Suprapubic skin (tissue), 4 donors: ENCODE data around the gene OOSP1. TPM values are rescaled to one million over a fixed set of nuclear protein-coding genes. Genes with fewer than 3 reads are reported as not detected.

ENCODE experiments used
- DNase-seq, 2 donors: peaks; one replicate each; pipeline ENCODE4 v3.0.0-alpha.2; 2019; ENCODE audit warnings: low spot score in 2 of 2
- H3K27ac ChIP-seq: fragments of 200-600 bp; sonication (generic); one replicate; pipeline ENCODE4 v1.5.1; 2019
- H3K27me3 ChIP-seq: fragments of 200-600 bp; sonication (generic); one replicate; pipeline ENCODE4 v1.5.1; 2019
- H3K36me3 ChIP-seq: fragments of 200-600 bp; sonication (generic); one replicate; pipeline ENCODE4 v1.5.1; 2019
- H3K4me1 ChIP-seq: fragments of 200-600 bp; sonication (generic); one replicate; pipeline ENCODE4 v1.5.1; 2019
- H3K4me3 ChIP-seq: fragments of 200-600 bp; sonication (generic); one replicate; pipeline ENCODE4 v1.5.1; 2019; ENCODE audit warnings: mild to moderate bottlenecking
- H3K9me3 ChIP-seq: fragments of 200-600 bp; sonication (generic); one replicate; pipeline ENCODE4 v1.5.1; 2019
- EP300 ChIP-seq: sonication (generic); formaldehyde crosslinking; IDR thresholded peaks from one replicate; pipeline ENCODE4 v1.6.1; 2017; ENCODE audit warnings: antibody characterized with exemption
- POLR2A ChIP-seq, 2 donors: fragments of 450-650 bp; IDR thresholded peaks; one replicate each; pipeline ENCODE4 v1.6.1; 2017; ENCODE audit warnings: antibody characterized with exemption in 2 of 2, mild to moderate bottlenecking in 2 of 2, moderate library complexity in 2 of 2
- POLR2AphosphoS5 ChIP-seq, 3 donors: sonication (generic); formaldehyde crosslinking; IDR thresholded peaks; one replicate each; pipeline ENCODE4 v1.6.1; 2017; ENCODE audit warnings: antibody characterized with exemption in 3 of 3
- WGBS: methylation state at CpG from one replicate; pipeline ENCODE4 v1.1.5; 2018; 5-methylcytosine and 5-hydroxymethylcytosine counted together
- total RNA-seq, 4 donors: library from RNA; depleted of rRNA; stranded (reverse); fragments of >200 nt; gene quantifications; one replicate each; pipeline ENCODE4 v1.1.0, GENCODE V29; 2016
- TF ChIP-seq, protein P1 (sequence below), 2 donors: fragments of 200-600 bp in 1 of 2; fragments of 450-650 bp in 1 of 2; sonication (generic) in 1 of 2; IDR thresholded peaks; one replicate each; pipeline ENCODE4 v1.5.1; 2016 to 2019; ENCODE audit warnings: antibody characterized with exemption in 2 of 2, mild to moderate bottlenecking in 1 of 2, moderate library complexity in 1 of 2

The OOSP1 gene
- total RNA-seq, 4 donors from 2014 or later = not detected

DNA sequence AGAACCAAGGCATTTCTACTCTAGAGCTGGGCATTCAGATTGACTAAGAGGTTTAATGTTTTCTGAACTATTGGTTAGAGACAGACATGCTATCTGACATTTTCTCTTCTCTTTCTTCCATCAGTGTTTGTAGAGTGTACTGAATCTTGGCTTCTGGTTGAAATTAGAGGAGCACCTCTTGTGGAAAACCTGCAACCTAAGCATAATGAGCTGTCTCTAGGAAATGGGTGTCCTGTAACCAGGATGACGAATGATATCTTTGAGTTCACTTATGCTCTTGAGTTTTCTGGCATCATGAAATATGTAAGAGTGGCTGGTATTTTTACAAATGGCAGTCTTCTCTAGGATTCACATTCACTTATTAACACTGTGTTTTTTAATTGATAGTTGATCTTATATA is 45.0 kb downstream of the OOSP1 start:
- H3K4me3 ChIP-seq = no peak overlapping the region
- WGBS = 83% methylated on average over 1 of the region's 1 CpG
- no peak overlapping the region for H3K27ac ChIP-seq
- H3K36me3 ChIP-seq = no peaks in the 10 kb centered on the region
- TF ChIP-seq POLR2A (IDR thresholded peaks at IDR 0.05) (no peak), POLR2AphosphoS5 (IDR thresholded peaks at IDR 0.05) (no peak), EP300 (no peak)
- TF ChIP-seq, protein P1, sequence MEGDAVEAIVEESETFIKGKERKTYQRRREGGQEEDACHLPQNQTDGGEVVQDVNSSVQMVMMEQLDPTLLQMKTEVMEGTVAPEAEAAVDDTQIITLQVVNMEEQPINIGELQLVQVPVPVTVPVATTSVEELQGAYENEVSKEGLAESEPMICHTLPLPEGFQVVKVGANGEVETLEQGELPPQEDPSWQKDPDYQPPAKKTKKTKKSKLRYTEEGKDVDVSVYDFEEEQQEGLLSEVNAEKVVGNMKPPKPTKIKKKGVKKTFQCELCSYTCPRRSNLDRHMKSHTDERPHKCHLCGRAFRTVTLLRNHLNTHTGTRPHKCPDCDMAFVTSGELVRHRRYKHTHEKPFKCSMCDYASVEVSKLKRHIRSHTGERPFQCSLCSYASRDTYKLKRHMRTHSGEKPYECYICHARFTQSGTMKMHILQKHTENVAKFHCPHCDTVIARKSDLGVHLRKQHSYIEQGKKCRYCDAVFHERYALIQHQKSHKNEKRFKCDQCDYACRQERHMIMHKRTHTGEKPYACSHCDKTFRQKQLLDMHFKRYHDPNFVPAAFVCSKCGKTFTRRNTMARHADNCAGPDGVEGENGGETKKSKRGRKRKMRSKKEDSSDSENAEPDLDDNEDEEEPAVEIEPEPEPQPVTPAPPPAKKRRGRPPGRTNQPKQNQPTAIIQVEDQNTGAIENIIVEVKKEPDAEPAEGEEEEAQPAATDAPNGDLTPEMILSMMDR (IDR thresholded peaks at IDR 0.05) = no peak
- no peak for DNase-seq
- no peaks in the 10 kb centered on the region for H3K27me3 ChIP-seq
- H3K4me1 ChIP-seq = no peaks in the 10 kb centered on the region
- no peaks in the 10 kb centered on the region for H3K9me3 ChIP-seq

DNA sequence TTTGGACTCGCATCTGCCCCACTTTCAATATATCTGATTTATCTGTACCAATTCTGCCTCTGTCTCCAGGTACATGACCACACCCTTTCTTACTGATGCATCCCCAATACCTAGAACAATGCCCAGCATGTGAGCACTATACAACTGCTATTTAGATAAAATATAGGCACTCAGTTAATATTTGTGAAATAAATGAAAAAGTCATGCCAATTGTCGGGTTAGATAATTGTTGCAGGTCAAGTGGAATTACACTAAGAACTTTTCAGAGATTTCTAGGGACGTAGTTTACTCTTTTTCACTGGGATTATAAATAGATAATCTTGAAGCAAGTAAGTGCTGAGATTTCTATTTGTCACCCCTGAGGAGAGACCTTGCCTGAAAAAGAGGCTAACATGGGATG is 46.1 kb downstream of the OOSP1 start:
- H3K27ac ChIP-seq = no peak overlapping the region
- no peak overlapping the region for H3K4me3 ChIP-seq
- no peaks in the 10 kb centered on the region for H3K4me1 ChIP-seq
- H3K27me3 ChIP-seq = no peaks in the 10 kb centered on the region
- no peak for DNase-seq
- H3K36me3 ChIP-seq = no peaks in the 10 kb centered on the region
- 92% methylated on average over 3 of the region's 3 CpGs for WGBS
- TF ChIP-seq EP300 (no peak), POLR2AphosphoS5 (IDR thresholded peaks at IDR 0.05) (no peak), POLR2A (IDR thresholded peaks at IDR 0.05) (no peak)
- TF ChIP-seq, protein P1 (IDR thresholded peaks at IDR 0.05) = no peak
- H3K9me3 ChIP-seq = no peaks in the 10 kb centered on the region

DNA sequence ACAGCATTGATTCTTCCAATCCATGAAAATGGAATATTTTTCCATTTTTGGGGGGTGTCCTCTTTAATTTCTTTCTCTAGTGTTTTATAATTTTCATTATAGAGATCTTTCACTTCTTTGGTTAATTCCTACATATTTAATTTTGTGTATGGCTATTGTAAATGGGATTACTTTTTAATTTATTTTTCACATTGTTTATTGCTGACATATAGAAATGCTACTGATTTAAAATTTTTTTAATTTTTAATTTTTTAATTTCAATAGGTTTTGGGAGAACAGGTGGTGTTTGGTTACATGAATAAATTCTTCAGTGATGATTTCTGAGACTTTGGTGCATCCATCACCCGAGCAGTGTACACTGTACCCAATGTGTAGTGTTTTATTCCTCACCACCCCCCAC is 52.2 kb downstream of the OOSP1 start:
- Histone ChIP-seq H3K4me3 (no peak overlapping the region), H3K27ac (no peak overlapping the region), H3K27me3 (no peaks in the 10 kb centered on the region), H3K4me1 (no peaks in the 10 kb centered on the region), H3K9me3 (peaks cover 5% of the 10 kb centered on the region), H3K36me3 (no peaks in the 10 kb centered on the region)
- DNase-seq = no peak
- no peak for TF ChIP-seq POLR2A (IDR thresholded peaks at IDR 0.05)
- no peak for TF ChIP-seq POLR2AphosphoS5 (IDR thresholded peaks at IDR 0.05)
- TF ChIP-seq EP300 = no peak
- TF ChIP-seq, protein P1 (IDR thresholded peaks at IDR 0.05) = no peak
- 80% methylated on average over 1 of the region's 1 CpG for WGBS

DNA sequence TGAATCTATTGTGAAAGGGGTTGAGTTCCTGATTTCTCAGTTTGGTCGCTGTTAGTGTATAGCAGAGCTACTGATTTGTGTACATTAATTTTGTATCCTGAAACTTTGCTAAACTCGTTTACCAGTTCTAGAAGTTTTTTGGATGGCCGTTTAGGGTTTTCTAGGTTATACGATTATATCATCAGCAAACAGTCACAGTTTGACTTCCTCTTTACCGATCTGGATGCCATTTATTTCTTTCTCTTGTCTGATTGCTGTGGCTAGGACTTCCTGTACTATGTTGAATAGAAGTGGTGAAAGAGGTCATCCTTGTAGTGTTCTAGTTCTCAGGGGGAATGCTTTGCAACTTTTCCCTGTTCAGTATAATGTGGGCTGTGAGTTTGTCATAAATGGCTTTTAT is 54.2 kb downstream of the OOSP1 start:
- Histone ChIP-seq H3K27ac (no peak overlapping the region), H3K36me3 (no peaks in the 10 kb centered on the region), H3K4me3 (no peak overlapping the region), H3K27me3 (no peaks in the 10 kb centered on the region), H3K9me3 (peaks cover 5% of the 10 kb centered on the region), H3K4me1 (no peaks in the 10 kb centered on the region)
- TF ChIP-seq POLR2AphosphoS5 (IDR thresholded peaks at IDR 0.05) = no peak
- no peak for TF ChIP-seq EP300
- TF ChIP-seq, protein P1 (IDR thresholded peaks at IDR 0.05) = no peak
- TF ChIP-seq POLR2A (IDR thresholded peaks at IDR 0.05) = no peak
- WGBS = 75% methylated on average over 5 of the region's 5 CpGs
- no peak for DNase-seq

DNA sequence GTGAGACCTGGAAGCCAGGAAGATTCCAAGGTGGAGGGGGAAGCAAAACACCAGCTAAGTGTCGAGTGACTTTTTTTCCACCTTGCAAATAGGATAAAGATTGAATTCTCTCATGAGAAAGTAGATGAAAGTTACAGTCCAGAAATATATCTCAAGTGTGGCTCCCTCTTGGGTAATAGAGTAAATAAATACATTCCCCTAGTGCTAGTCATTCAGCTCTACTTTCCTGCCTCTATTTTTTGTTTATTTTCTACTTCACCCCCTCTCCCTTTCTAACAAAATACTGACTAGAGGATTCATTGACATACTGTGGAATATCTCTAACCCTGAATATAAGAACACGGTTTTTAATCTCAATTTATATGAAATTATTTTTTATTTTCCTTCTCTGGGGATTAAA is 59.6 kb downstream of the OOSP1 start:
- H3K9me3 ChIP-seq = no peaks in the 10 kb centered on the region
- no peak for TF ChIP-seq POLR2AphosphoS5 (IDR thresholded peaks at IDR 0.05)
- no peak for TF ChIP-seq EP300
- TF ChIP-seq POLR2A (IDR thresholded peaks at IDR 0.05) = no peak
- TF ChIP-seq, protein P1 (IDR thresholded peaks at IDR 0.05) = no peak
- no peaks in the 10 kb centered on the region for H3K36me3 ChIP-seq
- no peaks in the 10 kb centered on the region for H3K27me3 ChIP-seq
- 81% methylated on average over 2 of the region's 2 CpGs for WGBS
- no peak for DNase-seq
- H3K4me1 ChIP-seq = no peaks in the 10 kb centered on the region
- no peak overlapping the region for H3K4me3 ChIP-seq
- no peak overlapping the region for H3K27ac ChIP-seq
